Measurements from ENCODE around the gene GPR68.

Gene GPR68, protein sequence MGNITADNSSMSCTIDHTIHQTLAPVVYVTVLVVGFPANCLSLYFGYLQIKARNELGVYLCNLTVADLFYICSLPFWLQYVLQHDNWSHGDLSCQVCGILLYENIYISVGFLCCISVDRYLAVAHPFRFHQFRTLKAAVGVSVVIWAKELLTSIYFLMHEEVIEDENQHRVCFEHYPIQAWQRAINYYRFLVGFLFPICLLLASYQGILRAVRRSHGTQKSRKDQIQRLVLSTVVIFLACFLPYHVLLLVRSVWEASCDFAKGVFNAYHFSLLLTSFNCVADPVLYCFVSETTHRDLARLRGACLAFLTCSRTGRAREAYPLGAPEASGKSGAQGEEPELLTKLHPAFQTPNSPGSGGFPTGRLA

GRCh38 chr14:91244501-91244901 lies at the start of gene GPR68:
Gene GPR68 (minus strand): TSS chr14:91244704. CDS start chr14:91235050, 9,654 bp downstream.
- DNase-seq (ENCODE audit: insufficient read length, low spot score) = no peak
- no peak for FAIRE-seq

DNA sequence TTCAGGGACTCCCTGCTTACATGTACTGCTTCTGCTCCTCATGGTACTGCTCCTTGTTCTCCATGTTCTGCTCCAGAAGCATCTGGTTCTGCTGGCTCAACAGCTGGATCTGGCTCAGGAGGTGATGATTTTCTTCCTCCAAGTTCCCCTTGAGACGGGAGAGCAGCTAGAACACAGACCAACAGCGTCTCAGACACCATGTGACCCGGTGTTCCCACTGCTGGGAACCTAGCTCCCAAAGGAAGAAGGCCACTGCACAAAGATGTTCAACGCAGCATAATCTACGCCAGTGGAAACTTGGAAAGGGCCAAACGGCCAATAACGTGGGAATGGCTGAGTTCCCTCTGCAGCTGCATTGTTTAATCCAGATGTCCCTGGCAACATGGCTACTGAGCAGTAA lies 49.6 kb upstream of the GPR68 start:
- no peak for FAIRE-seq
- no peak for DNase-seq (ENCODE audit: insufficient read length, low spot score)

DNA sequence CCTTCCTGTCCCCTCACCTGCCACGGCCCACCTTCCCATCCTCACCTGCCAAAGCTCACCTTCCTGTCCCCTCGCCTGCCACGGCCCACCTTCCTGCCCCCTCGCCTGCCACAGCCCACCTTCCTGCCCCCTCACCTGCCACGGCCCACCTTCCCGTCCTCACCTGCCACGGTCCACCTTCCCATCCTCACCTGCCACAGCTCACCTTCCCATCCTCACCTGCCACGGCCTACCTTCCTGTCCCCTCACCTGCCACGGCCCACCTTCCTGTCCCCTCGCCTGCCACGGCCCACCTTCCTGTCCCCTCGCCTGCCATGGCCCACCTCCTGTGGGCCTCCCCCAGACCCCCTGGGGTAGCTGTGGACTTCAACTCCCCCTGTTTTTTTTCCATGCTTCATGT lies 48.8 kb upstream of the GPR68 start:
- FAIRE-seq (peak; percentile 99), DNase-seq (ENCODE audit: insufficient read length, low spot score) (no peak)

GRCh38 chr14:91292491-91292890 lies 48.0 kb upstream of the GPR68 start:
- FAIRE-seq (no peak), DNase-seq (ENCODE audit: insufficient read length, low spot score) (no peak)

DNA sequence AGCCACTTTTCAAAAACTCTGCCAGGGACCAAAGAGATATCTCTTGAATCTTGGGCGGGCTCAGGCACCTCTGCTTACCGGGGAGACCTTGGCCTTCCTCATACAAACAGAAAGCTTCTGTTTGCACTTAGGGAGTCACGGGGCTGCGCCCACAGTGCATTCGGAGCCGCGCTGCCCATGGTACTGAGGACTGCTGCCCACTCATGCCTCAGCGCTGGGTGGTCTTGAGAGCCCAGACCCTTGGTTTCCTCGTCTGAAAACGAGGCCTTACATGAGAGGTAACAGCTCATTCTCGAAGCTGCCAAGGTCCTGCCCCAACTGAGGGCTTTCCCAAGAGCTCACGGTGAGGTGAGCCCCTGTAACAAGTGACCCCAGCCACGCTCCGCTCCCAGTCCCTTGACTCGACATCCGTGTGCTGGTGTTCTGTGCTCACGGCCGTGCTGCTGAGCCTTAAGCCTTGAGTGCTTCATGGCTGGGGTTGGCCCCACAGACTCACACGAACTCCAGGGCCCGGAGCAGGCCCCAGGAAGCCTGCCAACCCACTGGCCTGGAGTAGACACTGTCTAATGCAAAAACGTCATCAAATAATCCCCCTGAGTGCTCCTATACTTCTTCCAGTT lies 47.4 kb upstream of the GPR68 start:
- no peak for FAIRE-seq
- no peak for DNase-seq (ENCODE audit: insufficient read length, low spot score)

GRCh38 chr14:91290986-91291385 lies 46.5 kb upstream of the GPR68 start:
- no peak for DNase-seq (ENCODE audit: insufficient read length, low spot score)
- FAIRE-seq = no peak

DNA sequence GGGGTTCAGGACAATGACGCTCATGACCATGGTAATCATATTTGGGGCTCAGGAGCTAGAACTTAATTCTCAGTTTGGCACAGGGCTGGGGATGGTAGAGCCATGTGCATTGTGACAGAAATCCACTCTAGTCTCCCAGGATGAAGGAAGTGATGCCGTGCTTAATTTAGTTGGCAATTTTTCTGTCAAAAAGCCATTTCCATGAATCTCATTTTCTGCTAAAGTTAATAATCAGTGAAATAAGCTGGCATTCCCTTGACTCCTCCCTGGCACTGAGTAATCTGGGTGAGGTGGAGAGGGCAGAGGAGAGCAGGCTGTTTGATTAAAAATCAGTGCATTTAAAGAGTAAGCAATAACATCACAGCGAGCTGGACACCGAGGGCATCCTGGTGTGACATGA lies 45.0 kb upstream of the GPR68 start:
- FAIRE-seq = no peak

GRCh38 chr14:91288876-91289275 lies 44.4 kb upstream of the GPR68 start:
- FAIRE-seq = no peak
- no peak for DNase-seq (ENCODE audit: insufficient read length, low spot score)

More for the DNA sequence above, 45.0 kb upstream of the GPR68 start:
- DNase-seq (ENCODE audit: insufficient read length, low spot score) = no peak

DNA sequence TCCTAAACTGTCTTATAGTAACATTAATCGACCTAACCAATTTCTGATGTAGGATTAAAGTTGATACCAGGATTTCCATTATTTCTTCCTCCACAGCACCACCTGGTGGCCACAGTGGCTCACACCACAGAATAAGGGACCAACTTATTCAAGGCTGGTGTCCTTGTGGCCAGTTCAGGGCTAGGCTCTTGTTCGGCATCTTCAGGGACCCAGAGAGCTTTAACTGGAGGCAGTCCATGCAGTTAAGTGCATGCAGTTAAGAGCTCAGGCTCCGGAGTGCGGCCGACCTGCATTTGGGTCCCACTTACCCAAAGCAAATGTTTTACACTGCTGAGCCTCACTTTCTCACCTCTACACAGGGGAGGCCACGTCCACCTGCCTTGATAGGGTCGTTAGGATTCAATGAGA lies 42.0 kb upstream of the GPR68 start:
- peak; percentile 93 for FAIRE-seq
- peak; percentile 79 for DNase-seq (ENCODE audit: insufficient read length, low spot score)

- DNase-seq (ENCODE audit: insufficient read length, low spot score) (peak; percentile 22), FAIRE-seq (peak; percentile 55)
These were observed 40.5 kb upstream of the GPR68 start for GRCh38 chr14:91284791-91285548.

- DNase-seq (ENCODE audit: insufficient read length, low spot score) = peak; percentile 87
- FAIRE-seq = peak; percentile 86
These were observed 39.8 kb upstream of the GPR68 start for GRCh38 chr14:91284146-91284790.

- DNase-seq (ENCODE audit: insufficient read length, low spot score) = peak; percentile 24
- no peak for FAIRE-seq
These were observed 39.2 kb upstream of the GPR68 start for GRCh38 chr14:91283666-91284065.

GRCh38 chr14:91282954-91283645 lies 38.6 kb upstream of the GPR68 start:
- no peak for DNase-seq (ENCODE audit: insufficient read length, low spot score)
- no peak for FAIRE-seq

DNA sequence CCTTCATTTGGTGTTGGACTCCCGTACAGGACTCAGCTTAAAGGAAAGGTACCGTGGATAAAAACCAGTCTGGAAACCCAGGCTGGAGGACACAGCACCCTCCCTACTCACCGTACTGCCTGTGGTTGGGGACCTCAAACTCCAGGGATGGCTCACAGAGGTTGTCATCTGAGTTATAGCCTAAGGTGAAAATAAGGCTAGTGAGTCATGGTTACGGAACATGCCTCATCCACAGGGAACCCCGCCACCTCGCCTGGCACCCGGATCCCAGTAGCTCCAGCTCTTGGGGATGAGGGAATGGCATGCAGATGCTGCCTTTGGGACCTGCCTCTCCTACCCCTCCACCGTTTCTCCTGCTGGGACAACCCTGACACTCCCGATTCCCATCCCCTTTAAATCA lies 36.8 kb upstream of the GPR68 start:
- DNase-seq (ENCODE audit: insufficient read length, low spot score) (peak; percentile 83), FAIRE-seq (peak; percentile 77)

- no peak for FAIRE-seq
- no peak for DNase-seq (ENCODE audit: insufficient read length, low spot score)
These were observed 35.6 kb upstream of the GPR68 start for GRCh38 chr14:91280129-91280528.

GRCh38 chr14:91279354-91279753 lies 34.9 kb upstream of the GPR68 start:
- DNase-seq (ENCODE audit: insufficient read length, low spot score) (no peak), FAIRE-seq (no peak)

DNA sequence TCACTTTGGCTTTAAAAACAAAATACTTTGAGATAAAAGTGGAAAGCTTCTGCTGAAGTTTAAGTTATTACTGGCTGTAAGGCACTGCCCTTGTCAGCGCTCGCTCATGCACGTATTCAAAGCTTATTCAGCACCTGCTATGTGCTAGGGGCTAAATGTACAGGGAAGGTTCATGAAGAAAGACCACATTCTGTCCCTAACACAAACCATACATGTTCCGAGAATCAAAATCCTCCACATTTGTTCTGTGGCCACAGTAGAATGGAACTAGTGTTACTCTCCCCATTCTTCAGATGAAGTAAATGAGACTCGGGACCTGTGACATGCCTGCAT lies 33.8 kb upstream of the GPR68 start:
- DNase-seq (ENCODE audit: insufficient read length, low spot score) (no peak), FAIRE-seq (no peak)

GRCh38 chr14:91277546-91278382 lies 33.3 kb upstream of the GPR68 start:
- no peak for DNase-seq (ENCODE audit: insufficient read length, low spot score)

GRCh38 chr14:91274796-91275195 lies 30.3 kb upstream of the GPR68 start:
- FAIRE-seq (no peak), DNase-seq (ENCODE audit: insufficient read length, low spot score) (no peak)

More at GRCh38 chr14:91277546-91278382, 33.3 kb upstream of the GPR68 start:
- no peak for FAIRE-seq

DNA sequence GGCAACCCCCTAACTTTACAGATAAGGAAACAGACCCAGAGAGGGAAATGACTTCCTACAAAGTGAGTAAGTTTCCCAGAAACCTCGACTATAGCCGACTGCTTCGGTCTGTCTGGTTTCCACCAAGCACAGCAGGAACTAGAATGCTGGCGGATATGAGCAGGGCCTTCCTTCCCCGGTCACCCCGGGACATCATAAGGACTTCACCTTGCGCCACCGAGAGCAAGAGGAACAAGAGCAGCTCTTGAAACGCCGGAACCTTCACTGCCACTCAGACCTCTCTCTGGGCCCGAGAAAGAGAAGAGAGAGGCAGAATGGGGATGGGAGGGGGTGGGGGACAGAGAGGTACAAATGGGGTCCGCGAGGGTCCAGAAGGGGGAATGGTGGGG lies 29.4 kb upstream of the GPR68 start:
- no peak for FAIRE-seq
- DNase-seq (ENCODE audit: insufficient read length, low spot score) = no peak

Data from HTR-8/SVneo (cell line).